HCT116 (cell line): ENCODE measurements around the gene NAXE. TPM values are rescaled to one million over a fixed set of nuclear protein-coding genes. Genes with fewer than 3 reads are reported as not detected.

Source experiments
- ATAC-seq: fragments of 200-7000 bp; cut with Tn5 transposase; 2 replicates; pipeline ENCODE4 v1.9.1; 2020; ENCODE audit warnings: mild to moderate bottlenecking, moderate library complexity
- BruUV-seq: library from RNA; stranded (reverse); fragments of 400-500 nt; replicated peaks from 2 replicates; lab custom pipeline; 2021; lab: Mats Ljungman, UMichigan
- CTCF ChIA-PET: fragments of 300-600 bp; sonication (Branson Sonifier 250); formaldehyde crosslinking; loops from one replicate; lab custom pipeline; 2021; ENCODE audit warnings: antibody characterized with exemption; lab: Charles Lee
- POLR2A ChIA-PET: fragments of 300-600, 350-600 bp; sonication (Branson Sonifier 250); formaldehyde crosslinking; loops from one replicate; lab custom pipeline; 2021; ENCODE audit warnings: antibody characterized with exemption; lab: Charles Lee
- RAD21 ChIA-PET, 2 experiments: fragments of 300-600 bp; sonication (Branson Sonifier 250); formaldehyde crosslinking; loops; one replicate each; lab custom pipeline; 2023; ENCODE audit warnings: low total read pairs in 2 of 2; ENCODE audit not compliant: uncharacterized antibody in 2 of 2, unreplicated experiment in 2 of 2, low non-redundant PET in 1 of 2; lab: Charles Lee
- DNase-seq: peaks from one replicate; pipeline ENCODE4 v3.0.0-alpha.2; 2010; ENCODE audit warnings: low read depth, low spot score
- H2AFZ ChIP-seq: fragments of 200-600 bp; shearing (Covaris generic), sonication (generic); 2 replicates; pipeline ENCODE4 v1.6.1; 2017; ENCODE audit warnings: low read depth, mixed run types, mixed read lengths, antibody characterized with exemption, low read length; ENCODE audit not compliant: poor library complexity, severe bottlenecking
- H3K27ac ChIP-seq: 2 replicates; pipeline ENCODE4 v1.5.1; 2012; ENCODE audit warnings: low read depth, low read length
- H3K27me3 ChIP-seq: fragments of 200-600 bp; sonication (generic); 2 replicates; pipeline ENCODE4 v1.6.1; 2016; ENCODE audit warnings: mixed run types, low read length, mixed read lengths; ENCODE audit not compliant: insufficient read depth
- H3K36me3 ChIP-seq, 2 experiments: fragments of 200-500 bp in 1 of 2; fragments of 200-600 bp in 1 of 2; sonication (Bioruptor generic) in 1 of 2; sonication (generic) in 1 of 2; 2 replicates each; pipeline versions ENCODE4 v1.5.1 to v1.6.1; 2014 to 2016; ENCODE audit warnings: low read length in 2 of 2, inconsistent platforms in 1 of 2, mixed read lengths in 1 of 2, mixed run types in 1 of 2; ENCODE audit not compliant: insufficient read depth in 2 of 2, control insufficient read depth in 1 of 2
- H3K4me1 ChIP-seq, 2 experiments: fragments of 200-600 bp in 1 of 2; sonication (generic) in 1 of 2; 2 replicates each; pipeline versions ENCODE4 v1.5.1 to v1.6.1; 2012 to 2017; ENCODE audit warnings: low read length in 2 of 2, inconsistent platforms in 1 of 2, mild to moderate bottlenecking in 1 of 2, mixed read lengths in 1 of 2, mixed run types in 1 of 2, moderate library complexity in 1 of 2; ENCODE audit not compliant: insufficient read depth in 2 of 2, control insufficient read depth in 1 of 2
- H3K4me2 ChIP-seq: fragments of 200-600 bp; sonication (generic); 2 replicates; pipeline ENCODE4 v1.6.1; 2017; ENCODE audit warnings: mixed run types, low read length, mixed read lengths
- H3K4me3 ChIP-seq, 2 experiments: fragments of 200-600 bp in 1 of 2; sonication (generic) in 1 of 2; replicated peaks in 1 of 2; 2 replicates each; pipeline ENCODE4 v1.5.1; 2011 to 2016; ENCODE audit warnings: low read length in 2 of 2, control low read depth in 1 of 2, low read depth in 1 of 2, mild to moderate bottlenecking in 1 of 2, mixed read lengths in 1 of 2, mixed run types in 1 of 2
- H3K79me2 ChIP-seq: fragments of 200-600 bp; sonication (generic); 2 replicates; pipeline ENCODE4 v1.6.1; 2017; ENCODE audit warnings: mild to moderate bottlenecking, mixed run types, low read length, moderate library complexity, mixed read lengths; ENCODE audit not compliant: insufficient read depth
- H3K9ac ChIP-seq: fragments of 200-600 bp; sonication (generic); 2 replicates; pipeline ENCODE4 v1.6.1; 2016; ENCODE audit warnings: low read length, mixed read lengths
- H3K9me2 ChIP-seq: fragments of 200-600 bp; sonication (generic), shearing (Covaris generic); 2 replicates; pipeline ENCODE4 v1.6.1; 2017; ENCODE audit warnings: mixed run types, mild to moderate bottlenecking, moderate library complexity; ENCODE audit not compliant: insufficient read depth
- H3K9me3 ChIP-seq, 2 experiments: fragments of 200-500 bp in 1 of 2; fragments of 200-600 bp in 1 of 2; sonication (Bioruptor generic) in 1 of 2; sonication (generic) in 1 of 2; 2 replicates each; pipeline ENCODE4 v1.6.1; 2014 to 2017; ENCODE audit warnings: low read length in 2 of 2, mixed read lengths in 2 of 2, inconsistent platforms in 1 of 2, low read depth in 1 of 2, mild to moderate bottlenecking in 1 of 2, mixed run types in 1 of 2, moderate library complexity in 1 of 2; ENCODE audit not compliant: control insufficient read depth in 1 of 2, insufficient read depth in 1 of 2
- H4K20me1 ChIP-seq: fragments of 200-600 bp; sonication (generic), shearing (Covaris generic); 2 replicates; pipeline ENCODE4 v1.6.1; 2017; ENCODE audit warnings: mixed run types, mild to moderate bottlenecking, moderate library complexity; ENCODE audit not compliant: insufficient read depth
- ELF1 ChIP-seq: IDR thresholded peaks from 2 replicates; pipeline ENCODE4 v1.6.1; 2012; ENCODE audit warnings: low read depth, borderline replicate concordance
- EZH2phosphoT487 ChIP-seq: fragments of 200-600 bp; IDR thresholded peaks from 2 replicates; pipeline ENCODE4 v1.6.1; 2018; ENCODE audit warnings: antibody characterized with exemption, borderline replicate concordance
- FOSL1 ChIP-seq: IDR thresholded peaks from 2 replicates; pipeline ENCODE4 v1.6.1; 2012; ENCODE audit warnings: low read depth
- POLR2AphosphoS5 ChIP-seq: IDR thresholded peaks from 2 replicates; pipeline ENCODE4 v1.6.1; 2011; ENCODE audit warnings: mild to moderate bottlenecking, low read depth, low read length, moderate library complexity
- SIN3A ChIP-seq: IDR thresholded peaks from 2 replicates; pipeline ENCODE4 v1.6.1; 2012; ENCODE audit warnings: low read depth
- SRF ChIP-seq: IDR thresholded peaks from 2 replicates; pipeline ENCODE4 v1.6.1; 2012; ENCODE audit warnings: low read depth
- TCF7L2 ChIP-seq: IDR thresholded peaks from 2 replicates; pipeline ENCODE4 v1.7.0; 2011; ENCODE audit warnings: borderline replicate concordance, inconsistent platforms; ENCODE audit not compliant: insufficient read depth, insufficient read length; ENCODE audit errors: extremely low read depth
- ZNF274 ChIP-seq: fragments of 200-500 bp; sonication (Bioruptor generic); IDR thresholded peaks from 2 replicates; pipeline ENCODE4 v1.6.1; 2014; ENCODE audit warnings: mild to moderate bottlenecking, low read depth, low read length, inconsistent platforms
- intact Hi-C: fragments of 100-400 bp; cut with micrococcal nuclease; formaldehyde crosslinking; loops from 2 replicates; pipeline ENCODE4 v1.10.0; 2022
- total RNA-seq: library from RNA; stranded (reverse); gene quantifications from one replicate; pipeline ENCODE4 v1.2.1, GENCODE V29; 2021; ENCODE audit not compliant: unreplicated experiment
- TF ChIP-seq, protein P1 (sequence below): IDR thresholded peaks from 2 replicates; pipeline ENCODE4 v1.6.1; 2012
- TF ChIP-seq, protein P2 (sequence below), 3 experiments: fragments of 200-600 bp in 1 of 3; sonication (generic) in 1 of 3; IDR thresholded peaks in 2 of 3; conservative IDR thresholded peaks in 1 of 3; 2 replicates each; pipeline ENCODE4 v1.5.1; 2012 to 2017; ENCODE audit warnings: low read depth in 2 of 3, low read length in 2 of 3, antibody characterized with exemption in 1 of 3, borderline replicate concordance in 1 of 3, control low read depth in 1 of 3, mild to moderate bottlenecking in 1 of 3, mixed read lengths in 1 of 3, mixed run types in 1 of 3, moderate library complexity in 1 of 3; ENCODE audit not compliant: insufficient read depth in 1 of 3
- TF ChIP-seq, protein P3 (sequence below): IDR thresholded peaks from 2 replicates; pipeline ENCODE4 v1.6.1; 2012; ENCODE audit warnings: low read depth

Gene NAXE
- total RNA-seq, 1 experiment from 2014 or later, result 139 TPM

DNA sequence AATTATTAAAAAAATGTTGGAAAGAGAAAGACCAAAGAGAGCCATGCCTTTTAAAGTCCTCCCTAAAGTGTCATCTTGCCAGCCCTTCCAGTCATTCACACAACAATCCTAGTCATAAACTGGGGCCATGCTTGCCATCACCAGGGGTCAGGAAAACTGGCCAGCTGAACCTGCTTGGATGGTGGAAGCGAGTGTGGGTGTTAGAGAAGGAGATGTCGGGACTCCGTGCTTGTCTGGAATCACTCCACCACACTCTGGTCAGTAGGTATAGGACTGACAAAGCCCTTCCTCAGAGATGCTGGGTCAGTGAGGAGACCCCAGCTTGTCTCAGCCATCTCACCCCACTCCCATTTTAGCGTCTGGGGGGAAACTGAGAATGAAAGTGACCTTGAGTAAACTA lies 24.4 kb downstream of the NAXE start:
- intact Hi-C loops, result no loop called here
- Histone ChIP-seq H3K36me3 (no peaks in the 10 kb centered on the region), H3K4me1 (peaks cover 8 to 11% of the 10 kb centered on the region in 2 experiments), H3K79me2 (no peaks in the 10 kb centered on the region), H3K9ac (no peak overlapping the region), H3K9me3 (no peaks in the 10 kb centered on the region), H3K4me2 (peak overlapping the region; percentile 18; the same call in 1 of the 2 replicates), H3K27me3 (no peaks in the 10 kb centered on the region), H3K27ac (no peak overlapping the region), H2AFZ (no peak overlapping the region), H4K20me1 (no peaks in the 10 kb centered on the region), H3K4me3 (no peak overlapping the region), H3K9me2 (no peaks in the 10 kb centered on the region)
- TF ChIP-seq, protein P1, sequence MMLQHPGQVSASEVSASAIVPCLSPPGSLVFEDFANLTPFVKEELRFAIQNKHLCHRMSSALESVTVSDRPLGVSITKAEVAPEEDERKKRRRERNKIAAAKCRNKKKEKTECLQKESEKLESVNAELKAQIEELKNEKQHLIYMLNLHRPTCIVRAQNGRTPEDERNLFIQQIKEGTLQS, result no peak
- TF ChIP-seq, protein P2, sequence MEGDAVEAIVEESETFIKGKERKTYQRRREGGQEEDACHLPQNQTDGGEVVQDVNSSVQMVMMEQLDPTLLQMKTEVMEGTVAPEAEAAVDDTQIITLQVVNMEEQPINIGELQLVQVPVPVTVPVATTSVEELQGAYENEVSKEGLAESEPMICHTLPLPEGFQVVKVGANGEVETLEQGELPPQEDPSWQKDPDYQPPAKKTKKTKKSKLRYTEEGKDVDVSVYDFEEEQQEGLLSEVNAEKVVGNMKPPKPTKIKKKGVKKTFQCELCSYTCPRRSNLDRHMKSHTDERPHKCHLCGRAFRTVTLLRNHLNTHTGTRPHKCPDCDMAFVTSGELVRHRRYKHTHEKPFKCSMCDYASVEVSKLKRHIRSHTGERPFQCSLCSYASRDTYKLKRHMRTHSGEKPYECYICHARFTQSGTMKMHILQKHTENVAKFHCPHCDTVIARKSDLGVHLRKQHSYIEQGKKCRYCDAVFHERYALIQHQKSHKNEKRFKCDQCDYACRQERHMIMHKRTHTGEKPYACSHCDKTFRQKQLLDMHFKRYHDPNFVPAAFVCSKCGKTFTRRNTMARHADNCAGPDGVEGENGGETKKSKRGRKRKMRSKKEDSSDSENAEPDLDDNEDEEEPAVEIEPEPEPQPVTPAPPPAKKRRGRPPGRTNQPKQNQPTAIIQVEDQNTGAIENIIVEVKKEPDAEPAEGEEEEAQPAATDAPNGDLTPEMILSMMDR (IDR thresholded peaks at IDR 0.05 in 2 of 3, conservative IDR thresholded peaks at IDR 0.05 in 1 of 3; ENCODE audit: borderline replicate concordance in 1 of 3, insufficient read depth in 1 of 3, low read depth in 2 of 3, low read length in 2 of 3), result no peak
- TF ChIP-seq SIN3A, result no peak
- TF ChIP-seq EZH2phosphoT487, result no peak
- TF ChIP-seq ZNF274, result no peak
- no peak for TF ChIP-seq POLR2AphosphoS5
- TF ChIP-seq, protein P3, sequence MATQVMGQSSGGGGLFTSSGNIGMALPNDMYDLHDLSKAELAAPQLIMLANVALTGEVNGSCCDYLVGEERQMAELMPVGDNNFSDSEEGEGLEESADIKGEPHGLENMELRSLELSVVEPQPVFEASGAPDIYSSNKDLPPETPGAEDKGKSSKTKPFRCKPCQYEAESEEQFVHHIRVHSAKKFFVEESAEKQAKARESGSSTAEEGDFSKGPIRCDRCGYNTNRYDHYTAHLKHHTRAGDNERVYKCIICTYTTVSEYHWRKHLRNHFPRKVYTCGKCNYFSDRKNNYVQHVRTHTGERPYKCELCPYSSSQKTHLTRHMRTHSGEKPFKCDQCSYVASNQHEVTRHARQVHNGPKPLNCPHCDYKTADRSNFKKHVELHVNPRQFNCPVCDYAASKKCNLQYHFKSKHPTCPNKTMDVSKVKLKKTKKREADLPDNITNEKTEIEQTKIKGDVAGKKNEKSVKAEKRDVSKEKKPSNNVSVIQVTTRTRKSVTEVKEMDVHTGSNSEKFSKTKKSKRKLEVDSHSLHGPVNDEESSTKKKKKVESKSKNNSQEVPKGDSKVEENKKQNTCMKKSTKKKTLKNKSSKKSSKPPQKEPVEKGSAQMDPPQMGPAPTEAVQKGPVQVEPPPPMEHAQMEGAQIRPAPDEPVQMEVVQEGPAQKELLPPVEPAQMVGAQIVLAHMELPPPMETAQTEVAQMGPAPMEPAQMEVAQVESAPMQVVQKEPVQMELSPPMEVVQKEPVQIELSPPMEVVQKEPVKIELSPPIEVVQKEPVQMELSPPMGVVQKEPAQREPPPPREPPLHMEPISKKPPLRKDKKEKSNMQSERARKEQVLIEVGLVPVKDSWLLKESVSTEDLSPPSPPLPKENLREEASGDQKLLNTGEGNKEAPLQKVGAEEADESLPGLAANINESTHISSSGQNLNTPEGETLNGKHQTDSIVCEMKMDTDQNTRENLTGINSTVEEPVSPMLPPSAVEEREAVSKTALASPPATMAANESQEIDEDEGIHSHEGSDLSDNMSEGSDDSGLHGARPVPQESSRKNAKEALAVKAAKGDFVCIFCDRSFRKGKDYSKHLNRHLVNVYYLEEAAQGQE, result no peak
- no peak for TF ChIP-seq TCF7L2
- TF ChIP-seq FOSL1, result no peak
- no peak for TF ChIP-seq SRF
- no peak for TF ChIP-seq ELF1
- ATAC-seq (no peak), DNase-seq (no peak)
- ChIA-PET CTCF (interaction anchor here (1.1 kb wide), 1 partner anchor 29 kb away, joined by 3 read pairs; no protein-coding TSS in a partner anchor), RAD21 (no interaction called here), POLR2A (no interaction called here)
- no TSS peak for BruUV-seq
